GM19351 (cell line): Measurements from ENCODE around the gene PPHLN1.
"Not testable (repeated sequence)": the region's sequence is repeated elsewhere in the genome, so short reads cannot be mapped to it uniquely, and the experiment has no call there.

Experiments used
- ATAC-seq: cut with Tn5 transposase; IDR thresholded peaks from one replicate; pipeline ENCODE4 v1.9.1; 2021; ENCODE audit warnings: mild to moderate bottlenecking, moderate library complexity; ENCODE audit not compliant: unreplicated experiment

PPHLN1 gene

GRCh38 chr12:42364692-42365091 is 38.7 kb downstream of the PPHLN1 start:
- ATAC-seq = no peak

DNA sequence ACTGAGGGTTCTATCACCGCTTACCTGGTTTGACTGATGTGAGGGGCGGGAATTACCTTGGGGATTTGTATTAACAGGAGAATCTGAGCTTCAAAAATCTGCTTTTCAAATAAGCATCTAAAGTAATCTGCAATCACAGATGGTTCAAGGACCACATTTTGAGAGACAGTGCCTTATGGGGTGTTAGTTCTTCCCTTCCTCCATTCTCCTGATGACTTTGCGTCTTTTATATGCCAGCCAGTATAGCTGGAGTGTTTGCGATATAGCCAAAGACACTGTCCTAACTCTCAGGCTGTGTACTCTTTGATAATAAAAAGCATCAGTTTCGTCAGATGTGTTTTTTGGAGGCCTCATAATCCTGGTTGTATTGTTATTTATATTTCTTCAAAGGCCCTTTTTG is 39.5 kb downstream of the PPHLN1 start:
- ATAC-seq = no peak

- ATAC-seq = no peak
Observed at GRCh38 chr12:42370013-42370412, 44.0 kb downstream of the PPHLN1 start.

DNA sequence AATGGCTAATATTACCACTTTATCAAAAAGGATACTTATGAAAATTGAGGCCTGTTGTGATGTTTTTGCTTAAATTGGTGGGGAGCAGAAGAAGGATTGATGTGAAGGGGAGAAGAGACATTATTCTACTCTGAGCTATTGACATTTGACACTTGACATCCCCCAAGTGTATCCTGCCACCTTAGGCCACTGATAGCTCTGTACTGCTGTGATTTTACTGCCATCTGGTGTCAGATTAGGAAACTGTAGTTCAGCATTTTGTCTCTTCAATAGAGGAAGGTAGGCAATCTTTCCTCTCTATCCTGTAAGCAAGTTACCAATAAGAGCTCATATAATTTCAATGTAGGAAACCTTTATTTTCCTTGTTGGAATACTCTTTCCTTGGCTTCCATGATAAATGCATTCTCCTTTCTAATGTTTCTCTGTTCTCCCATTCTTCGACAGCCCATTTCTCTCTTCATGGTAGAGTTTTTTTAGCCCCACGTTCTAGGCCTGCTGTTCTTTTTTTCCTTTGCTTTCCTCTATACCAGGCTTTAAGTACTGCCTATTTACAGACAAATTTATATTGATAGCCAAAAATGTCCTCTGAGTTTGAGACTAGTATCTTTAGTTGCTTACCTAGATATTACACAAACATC is 46.3 kb downstream of the PPHLN1 start:
- peak; percentile 94 for ATAC-seq

DNA sequence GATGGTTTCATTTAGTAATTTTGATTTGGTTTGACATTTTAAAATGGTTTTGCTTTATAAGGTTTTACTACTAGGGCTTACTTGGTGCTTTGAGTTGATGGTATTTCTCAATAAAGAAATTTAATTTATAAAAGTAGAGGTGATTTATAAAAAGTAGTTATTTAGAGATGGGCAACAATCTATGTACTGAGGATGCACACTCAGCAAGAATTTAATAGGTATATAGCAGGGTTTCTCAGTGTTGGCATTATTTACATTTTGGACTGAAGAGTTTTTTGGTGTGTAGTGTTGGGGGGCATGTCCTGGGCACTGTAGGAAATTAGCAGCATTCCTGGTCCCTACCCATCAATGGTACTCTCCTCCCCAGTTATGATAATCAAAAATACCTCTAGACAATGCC is 47.7 kb downstream of the PPHLN1 start:
- ATAC-seq = no peak

- ATAC-seq = no peak
Observed at GRCh38 chr12:42380733-42381132, 54.8 kb downstream of the PPHLN1 start.

- no peak for ATAC-seq
Observed at GRCh38 chr12:42382013-42382696, 56.2 kb downstream of the PPHLN1 start.

DNA sequence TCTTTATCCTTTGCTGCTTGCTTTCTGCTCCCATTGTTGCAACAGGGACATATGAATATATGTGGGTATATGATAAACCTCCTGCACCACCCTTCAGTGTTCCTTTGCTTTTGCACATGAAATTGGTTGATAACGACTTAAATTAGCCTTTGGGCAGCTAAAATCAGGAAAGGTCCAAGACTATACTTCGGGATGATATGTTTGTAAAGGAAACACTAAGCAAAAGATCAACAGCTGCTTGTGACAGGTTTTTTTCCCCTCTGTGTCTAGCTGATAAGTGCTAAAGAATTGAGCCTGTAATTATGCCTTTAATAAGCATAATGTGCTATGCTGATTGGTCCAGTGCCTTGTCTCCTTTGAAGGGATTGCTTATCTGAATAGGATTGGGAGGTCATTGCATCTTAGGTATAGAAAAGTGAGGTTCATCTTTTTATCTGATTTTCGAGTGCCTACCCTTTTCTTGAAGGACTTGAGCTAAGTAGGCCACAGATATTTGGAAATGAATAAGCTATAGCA is 59.4 kb downstream of the PPHLN1 start:
- ATAC-seq = no peak

- ATAC-seq = no peak
Observed at GRCh38 chr12:42386308-42386707, 60.3 kb downstream of the PPHLN1 start.

GRCh38 chr12:42388086-42388485 is 62.1 kb downstream of the PPHLN1 start:
- not testable (repeated sequence) for ATAC-seq

- ATAC-seq = no peak
Observed at GRCh38 chr12:42394429-42394828, 68.5 kb downstream of the PPHLN1 start.

DNA sequence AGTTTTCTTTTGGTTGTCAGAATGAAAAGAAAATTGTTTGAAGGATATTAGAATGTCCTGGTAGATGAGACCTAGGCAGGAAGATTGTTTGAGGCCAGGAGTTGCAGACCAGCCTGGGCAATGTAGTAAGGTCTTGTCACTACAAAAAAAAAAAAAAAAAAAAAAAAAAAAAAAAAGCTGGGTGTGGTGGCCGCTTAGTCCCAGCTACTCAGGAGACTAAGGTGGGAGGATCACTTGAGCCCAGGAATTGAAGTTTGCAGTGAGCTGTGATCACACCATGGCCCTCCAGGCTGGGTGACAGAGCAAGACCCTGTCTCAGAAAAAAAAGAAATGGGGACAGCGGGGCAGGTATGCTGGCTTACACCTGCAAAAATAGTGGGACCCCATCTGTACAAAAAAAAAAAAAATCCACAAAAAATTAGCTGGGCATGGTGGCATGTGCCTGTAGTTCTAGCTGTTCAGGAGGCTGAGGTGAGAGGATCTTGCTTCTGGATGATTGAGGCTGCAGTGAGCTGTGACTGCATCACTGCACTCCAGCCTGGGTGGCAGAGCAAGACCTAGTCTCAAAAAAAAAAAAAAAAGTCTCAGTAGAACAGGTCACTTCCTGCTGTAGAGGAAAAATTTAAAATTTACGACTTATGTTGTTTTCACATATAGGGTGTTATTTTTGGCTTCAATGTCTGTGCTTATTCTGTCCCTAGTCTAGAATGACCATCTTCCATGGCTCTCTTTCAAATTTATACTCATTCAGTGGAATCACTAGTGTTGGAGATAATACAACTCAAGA is 70.7 kb downstream of the PPHLN1 start:
- ATAC-seq = peak; percentile 63

DNA sequence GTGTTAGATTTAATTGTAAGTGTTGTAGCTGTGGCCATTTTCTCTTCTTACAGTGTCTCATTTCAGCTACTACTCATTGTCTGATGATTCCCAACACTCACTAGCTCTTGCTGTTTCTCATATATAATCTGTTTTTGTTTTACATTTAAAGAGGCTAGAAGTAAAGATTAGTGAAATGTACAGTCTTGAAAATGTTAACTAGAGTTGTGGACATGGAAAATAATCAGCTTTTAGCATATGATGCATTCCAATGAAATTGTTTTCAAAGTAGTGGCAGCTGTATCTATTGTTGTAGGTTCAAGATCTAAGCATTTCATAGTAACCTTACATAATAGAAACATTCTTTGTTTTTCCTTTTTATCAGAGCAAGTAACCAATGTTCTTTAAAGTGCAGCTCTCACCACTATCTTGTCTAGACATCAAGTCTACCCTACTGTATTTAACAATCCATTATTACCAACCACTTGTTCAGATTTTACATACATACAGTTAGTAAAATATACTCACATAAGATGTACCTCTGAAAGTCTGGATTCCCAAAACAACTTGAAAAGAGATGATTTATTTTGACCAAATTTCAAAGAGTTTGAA is 76.9 kb downstream of the PPHLN1 start:
- no peak for ATAC-seq

GRCh38 chr12:42407306-42407705 is 81.3 kb downstream of the PPHLN1 start:
- no peak for ATAC-seq

DNA sequence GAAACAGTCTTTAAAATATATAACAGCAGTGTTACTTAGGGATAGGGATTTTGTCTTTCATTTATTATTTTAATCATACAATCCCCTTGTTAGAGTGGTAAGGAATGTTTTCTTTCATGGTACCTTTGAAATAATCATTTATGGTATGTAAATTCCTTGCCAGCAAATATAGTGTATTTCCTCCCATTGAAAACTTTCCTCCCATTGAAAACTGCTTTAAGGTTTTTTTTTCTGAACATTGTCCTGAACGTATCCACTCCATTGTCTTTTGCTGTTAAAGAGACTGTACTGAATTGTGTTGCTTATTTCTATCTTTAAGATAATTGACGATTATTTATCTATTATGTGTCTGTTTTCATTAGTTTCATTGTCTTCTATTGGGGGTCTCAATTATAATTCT is 83.5 kb downstream of the PPHLN1 start:
- ATAC-seq = no peak

- no peak for ATAC-seq
Observed at GRCh38 chr12:42410340-42410739, 84.4 kb downstream of the PPHLN1 start.

DNA sequence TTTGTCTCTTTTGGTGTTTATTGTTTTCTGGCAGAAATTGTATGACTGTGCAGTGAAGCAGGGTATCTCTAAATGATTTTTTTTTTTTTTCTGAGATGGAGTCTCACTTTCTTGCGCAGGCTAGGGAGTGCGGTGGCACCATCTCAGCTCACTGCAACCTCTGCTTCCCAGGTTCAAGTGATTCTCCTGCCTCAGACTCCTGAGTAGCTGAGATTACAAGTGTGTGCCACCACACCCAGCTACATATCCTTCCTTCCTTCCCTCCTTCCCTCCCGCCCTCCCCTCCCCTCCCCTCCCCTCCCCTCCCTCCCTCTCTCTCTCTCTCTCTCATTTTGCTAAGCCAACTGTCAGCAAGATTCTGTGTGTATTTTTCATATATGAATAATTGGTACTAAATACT is 94.4 kb downstream of the PPHLN1 start:
- no peak for ATAC-seq

DNA sequence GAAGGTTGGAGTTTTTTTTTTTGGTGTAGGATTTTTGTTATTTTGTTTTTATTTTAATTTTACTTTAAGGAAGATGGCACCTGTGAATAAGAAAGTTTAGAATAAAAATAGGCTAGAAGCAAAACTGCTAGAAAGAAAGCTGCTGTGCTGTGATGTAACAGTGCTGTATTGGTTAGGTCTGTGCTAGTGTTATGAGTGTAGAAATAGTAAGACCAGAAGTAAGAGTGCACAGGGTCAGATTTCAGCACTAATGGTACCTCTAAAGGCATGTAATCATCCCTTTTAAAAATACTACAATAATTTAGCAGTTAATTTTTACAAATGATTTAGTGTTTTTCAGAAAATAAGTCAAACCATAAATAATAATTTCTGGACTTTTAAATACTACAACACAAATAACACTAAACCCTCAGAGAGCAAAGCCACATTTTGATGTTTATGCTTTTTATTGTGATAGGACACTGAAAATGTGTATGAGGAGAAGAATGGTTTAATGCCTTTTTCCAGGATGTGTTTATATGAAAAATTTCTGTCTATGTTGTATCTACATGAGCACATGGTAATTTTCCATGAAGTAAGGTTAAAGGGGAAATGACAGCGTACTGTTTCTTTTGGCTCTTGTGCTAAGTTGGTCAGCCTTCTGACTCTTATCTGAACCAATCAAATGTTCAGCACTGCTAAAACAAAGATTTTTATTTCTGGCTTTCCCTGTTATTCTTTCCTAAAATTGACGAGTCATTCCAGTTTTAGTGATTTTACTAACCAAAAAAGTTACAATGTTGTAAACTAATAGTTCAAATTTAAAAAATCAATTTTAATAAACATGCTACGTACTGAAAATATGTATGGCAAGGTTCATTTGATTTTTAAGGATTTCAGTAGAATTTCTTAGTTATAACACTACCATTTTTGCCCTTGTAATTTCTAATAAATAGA is 96.1 kb downstream of the PPHLN1 start:
- ATAC-seq = peak; percentile 97

- ATAC-seq = peak; percentile 68
Observed at GRCh38 chr12:42422785-42423184, 96.8 kb downstream of the PPHLN1 start.

DNA sequence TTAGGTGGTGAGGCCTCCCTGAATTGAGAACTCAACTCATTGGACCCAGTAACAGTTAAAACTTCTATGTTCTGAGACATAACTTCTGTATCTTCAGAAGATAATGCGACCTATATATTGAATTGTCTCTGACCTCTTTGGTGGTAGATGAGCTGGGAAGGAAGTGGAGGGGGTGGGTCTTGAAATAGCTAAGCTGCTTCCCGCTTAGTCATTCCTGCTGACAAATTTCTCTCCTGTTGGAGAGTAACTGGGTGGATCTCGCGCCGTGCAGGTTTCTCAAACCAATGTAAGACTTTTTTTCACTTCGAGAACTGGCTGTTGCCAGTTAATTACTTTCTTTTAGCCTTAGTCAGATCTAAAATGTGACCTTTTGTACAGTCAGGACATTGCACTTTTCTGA is 100.8 kb downstream of the PPHLN1 start:
- no peak for ATAC-seq
